Progenitor cell of endocrine pancreas (in vitro differentiated cells): Measurements from ENCODE around the gene MS4A2. TPM values are rescaled to one million over a fixed set of nuclear protein-coding genes. Genes with fewer than 3 reads are reported as not detected.
"Not testable (repeated sequence)": the region's sequence is repeated elsewhere in the genome, so short reads cannot be mapped to it uniquely, and the experiment has no call there.

Source experiments
- DNase-seq: peaks from one replicate; pipeline ENCODE4 v3.0.0; 2021; ENCODE audit warnings: low spot score; ENCODE audit not compliant: unreplicated experiment
- H3K27ac Mint-ChIP-seq: 2 replicates; pipeline ENCODE4 v1.8.0; 2021; ENCODE audit warnings: mild to moderate bottlenecking, moderate library complexity, mixed read lengths
- H3K27me3 Mint-ChIP-seq: 2 replicates; pipeline ENCODE4 v1.8.0; 2021; ENCODE audit warnings: mixed read lengths
- H3K36me3 Mint-ChIP-seq: 2 replicates; pipeline ENCODE4 v1.8.0; 2022; ENCODE audit warnings: mixed read lengths; ENCODE audit not compliant: insufficient read depth
- H3K4me1 Mint-ChIP-seq: 2 replicates; pipeline ENCODE4 v1.8.0; 2021; ENCODE audit warnings: low read depth, mixed read lengths
- H3K4me3 Mint-ChIP-seq: 2 replicates; pipeline ENCODE4 v1.8.0; 2021; ENCODE audit warnings: low read depth, mild to moderate bottlenecking, moderate library complexity, mixed read lengths
- H3K9me3 Mint-ChIP-seq: 2 replicates; pipeline ENCODE4 v1.8.0; 2021; ENCODE audit warnings: low read depth, mixed read lengths
- CTCF ChIP-seq: fragments of 200-600 bp; sonication (generic); IDR thresholded peaks from one replicate; pipeline ENCODE4 v1.5.0; 2021; ENCODE audit warnings: antibody characterized with exemption, mild to moderate bottlenecking; ENCODE audit not compliant: unreplicated experiment
- long read RNA-seq: library from polyadenylated mRNA; unstranded; transcript quantifications from one replicate; pipeline ENCODE4 v2.0.0, GENCODE V29; 2020
- total RNA-seq: library from RNA; stranded (reverse); gene quantifications from 2 replicates; pipeline ENCODE4 v1.2.1, GENCODE V29; 2021

Gene MS4A2
- total RNA-seq = not detected in 2 replicates
- long read RNA-seq = 0 reads

- TF ChIP-seq CTCF = no peak
- H3K27ac Mint-ChIP-seq = no peak within 1 kb of the TSS
- H3K4me3 Mint-ChIP-seq = no peak within 1 kb of the TSS
- H3K4me1 Mint-ChIP-seq = peaks cover 10% of the 10 kb centered on the region
- no peaks in the 10 kb centered on the region for H3K36me3 Mint-ChIP-seq
- peaks cover 3% of the 10 kb centered on the region for H3K9me3 Mint-ChIP-seq
- no peak for DNase-seq
- H3K27me3 Mint-ChIP-seq = no peaks in the 10 kb centered on the region
These were observed at the start of gene MS4A2 for GRCh38 chr11:60088364-60088763. TSS of gene MS4A2 (plus strand) at chr11:60088664. CDS start at chr11:60088766, 102 bp downstream.

DNA sequence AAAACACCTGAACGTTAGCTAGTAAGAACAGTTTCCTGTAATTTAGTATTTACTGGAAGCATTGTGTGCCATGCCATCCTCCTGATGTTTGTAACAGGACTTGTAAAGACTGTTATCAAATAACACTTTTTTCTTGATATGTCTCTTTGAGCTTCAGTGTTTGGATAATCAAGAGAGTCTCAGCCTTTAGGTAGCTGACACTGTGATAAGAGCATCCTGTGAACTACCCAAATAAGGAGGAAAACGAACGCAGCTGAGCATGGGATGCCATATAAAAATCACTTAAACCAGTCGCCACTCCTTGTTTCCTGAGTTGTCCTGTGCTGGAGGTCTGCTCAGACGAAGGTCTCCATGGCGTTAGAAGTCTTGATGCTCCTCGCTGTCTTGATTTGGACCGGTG is 48.4 kb upstream of the MS4A2 start, which contains the start of gene OOSP2:
Gene OOSP2 (plus strand): TSS at position 301 of the 400 bp plus-strand sequence. CDS start 51 bp downstream, at position 352.
- H3K4me1 Mint-ChIP-seq = no peaks in the 10 kb centered on the region
- H3K9me3 Mint-ChIP-seq = no peaks in the 10 kb centered on the region
- no peak for TF ChIP-seq CTCF
- H3K4me3 Mint-ChIP-seq = no peak within 1 kb of the TSS
- H3K27ac Mint-ChIP-seq = no peak within 1 kb of the TSS
- no peak for DNase-seq
- H3K36me3 Mint-ChIP-seq = no peaks in the 10 kb centered on the region
- no peaks in the 10 kb centered on the region for H3K27me3 Mint-ChIP-seq

- H3K4me3 Mint-ChIP-seq, H3K4me1 Mint-ChIP-seq, H3K9me3 Mint-ChIP-seq, H3K36me3 Mint-ChIP-seq, H3K27ac Mint-ChIP-seq, H3K27me3 Mint-ChIP-seq, DNase-seq: not testable (repeated sequence)
These were observed 38.0 kb upstream of the MS4A2 start for GRCh38 chr11:60050422-60050821.

DNA sequence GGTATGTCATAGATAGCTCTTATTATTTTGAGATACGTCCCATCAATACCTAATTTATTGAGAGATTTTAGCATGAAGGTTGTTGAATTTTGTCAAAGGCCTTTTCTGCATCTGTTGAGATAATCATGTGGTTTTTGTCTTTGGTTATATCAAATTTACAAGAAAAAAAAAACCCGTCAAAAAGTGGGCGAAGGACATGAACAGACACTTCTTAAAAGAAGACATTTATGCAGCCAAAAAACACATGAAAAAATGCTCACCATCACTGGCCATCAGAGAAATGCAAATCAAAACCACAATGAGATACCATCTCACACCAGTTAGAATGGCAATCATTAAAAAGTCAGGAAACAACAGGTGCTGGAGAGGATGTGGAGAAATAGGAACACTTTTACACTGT is 37.6 kb upstream of the MS4A2 start:
- not testable (repeated sequence) for H3K27me3 Mint-ChIP-seq, DNase-seq, H3K36me3 Mint-ChIP-seq, H3K4me3 Mint-ChIP-seq, H3K4me1 Mint-ChIP-seq, H3K9me3 Mint-ChIP-seq, H3K27ac Mint-ChIP-seq

- Mint-ChIP-seq H3K9me3 (peaks cover 3% of the 10 kb centered on the region), H3K27me3 (peaks cover 6% of the 10 kb centered on the region), H3K27ac (no peak within 1 kb of the TSS), H3K4me3 (no peak within 1 kb of the TSS), H3K36me3 (no peaks in the 10 kb centered on the region), H3K4me1 (no peaks in the 10 kb centered on the region)
- no peak for DNase-seq
- no peak for TF ChIP-seq CTCF
These were observed 32.0 kb upstream of the MS4A2 start, which contains the start of gene MS4A3 for GRCh38 chr11:60056349-60056969. TSS of gene MS4A3 (plus strand) at chr11:60056665. CDS start at chr11:60061161, 4,496 bp downstream.

DNA sequence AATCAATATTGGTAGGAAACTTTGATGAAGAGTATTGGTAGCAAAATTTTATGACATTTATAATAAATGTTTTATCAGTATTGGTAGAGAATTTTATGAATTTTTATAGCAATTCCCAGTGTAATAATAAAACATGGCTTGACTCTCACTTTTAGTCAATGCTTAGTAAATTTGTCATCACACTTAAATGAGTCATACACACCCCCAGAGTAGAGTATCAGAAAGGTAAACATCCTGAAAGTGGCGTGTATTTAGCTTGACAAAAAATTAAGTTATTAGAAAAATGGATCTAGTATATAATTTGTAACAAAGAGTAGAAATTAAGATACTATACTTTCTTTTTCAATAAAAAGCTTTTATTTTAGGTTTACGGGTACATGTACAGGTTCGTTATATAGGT is 29.4 kb upstream of the MS4A2 start:
- Mint-ChIP-seq H3K27me3 (peaks cover 6% of the 10 kb centered on the region), H3K4me3 (no peak overlapping the region), H3K9me3 (peaks cover 3% of the 10 kb centered on the region), H3K27ac (no peak overlapping the region), H3K36me3 (no peaks in the 10 kb centered on the region), H3K4me1 (no peaks in the 10 kb centered on the region)
- no peak for DNase-seq
- no peak for TF ChIP-seq CTCF
